ENCODE data around the gene PIPOX. TPM values are rescaled to one million over a fixed set of nuclear protein-coding genes. Genes with fewer than 3 reads are reported as not detected.
"Not testable (repeated sequence)": the region's sequence is repeated elsewhere in the genome, so short reads cannot be mapped to it uniquely, and the experiment has no call there.

Gene PIPOX
- total RNA-seq, 1 donor from 2014 or later = 1.5 TPM

DNA sequence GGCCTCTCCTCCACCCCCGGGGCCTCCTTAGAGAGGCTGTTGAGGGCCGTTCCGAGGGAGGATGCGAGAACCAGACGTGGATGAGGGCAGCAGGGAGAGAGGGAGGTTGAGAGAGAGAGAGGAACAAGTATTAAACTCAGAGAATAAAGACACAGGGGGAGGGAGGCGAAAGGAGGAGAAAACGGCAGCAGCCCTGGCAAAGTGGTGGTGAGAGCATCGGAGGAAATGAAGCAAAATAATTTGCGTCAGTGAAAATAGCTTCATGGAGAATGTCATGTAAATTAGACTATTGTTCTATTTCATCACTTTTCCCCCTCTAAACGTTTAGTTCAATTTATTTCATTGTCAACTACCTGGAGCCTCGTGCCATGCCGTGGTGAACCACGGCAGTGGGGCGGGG, 38.0 kb downstream of the PIPOX start:
- Mint-ChIP-seq H3K4me3 (ENCODE audit: unreplicated experiment) (no peak overlapping the region), H3K27ac (ENCODE audit: unreplicated experiment) (no peak overlapping the region), H3K9me3 (ENCODE audit: low read depth) (no peaks in the 10 kb centered on the region), H3K27me3 (ENCODE audit: low read depth) (no peaks in the 10 kb centered on the region), H3K4me1 (ENCODE audit: low read depth) (peaks cover 22% of the 10 kb centered on the region), H3K36me3 (ENCODE audit: low read depth) (peaks cover 23% of the 10 kb centered on the region)
- no peak for DNase-seq (ENCODE audit: low spot score)
- TF ChIP-seq, protein P1, sequence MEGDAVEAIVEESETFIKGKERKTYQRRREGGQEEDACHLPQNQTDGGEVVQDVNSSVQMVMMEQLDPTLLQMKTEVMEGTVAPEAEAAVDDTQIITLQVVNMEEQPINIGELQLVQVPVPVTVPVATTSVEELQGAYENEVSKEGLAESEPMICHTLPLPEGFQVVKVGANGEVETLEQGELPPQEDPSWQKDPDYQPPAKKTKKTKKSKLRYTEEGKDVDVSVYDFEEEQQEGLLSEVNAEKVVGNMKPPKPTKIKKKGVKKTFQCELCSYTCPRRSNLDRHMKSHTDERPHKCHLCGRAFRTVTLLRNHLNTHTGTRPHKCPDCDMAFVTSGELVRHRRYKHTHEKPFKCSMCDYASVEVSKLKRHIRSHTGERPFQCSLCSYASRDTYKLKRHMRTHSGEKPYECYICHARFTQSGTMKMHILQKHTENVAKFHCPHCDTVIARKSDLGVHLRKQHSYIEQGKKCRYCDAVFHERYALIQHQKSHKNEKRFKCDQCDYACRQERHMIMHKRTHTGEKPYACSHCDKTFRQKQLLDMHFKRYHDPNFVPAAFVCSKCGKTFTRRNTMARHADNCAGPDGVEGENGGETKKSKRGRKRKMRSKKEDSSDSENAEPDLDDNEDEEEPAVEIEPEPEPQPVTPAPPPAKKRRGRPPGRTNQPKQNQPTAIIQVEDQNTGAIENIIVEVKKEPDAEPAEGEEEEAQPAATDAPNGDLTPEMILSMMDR (IDR thresholded peaks at IDR 0.05) = no peak

DNA sequence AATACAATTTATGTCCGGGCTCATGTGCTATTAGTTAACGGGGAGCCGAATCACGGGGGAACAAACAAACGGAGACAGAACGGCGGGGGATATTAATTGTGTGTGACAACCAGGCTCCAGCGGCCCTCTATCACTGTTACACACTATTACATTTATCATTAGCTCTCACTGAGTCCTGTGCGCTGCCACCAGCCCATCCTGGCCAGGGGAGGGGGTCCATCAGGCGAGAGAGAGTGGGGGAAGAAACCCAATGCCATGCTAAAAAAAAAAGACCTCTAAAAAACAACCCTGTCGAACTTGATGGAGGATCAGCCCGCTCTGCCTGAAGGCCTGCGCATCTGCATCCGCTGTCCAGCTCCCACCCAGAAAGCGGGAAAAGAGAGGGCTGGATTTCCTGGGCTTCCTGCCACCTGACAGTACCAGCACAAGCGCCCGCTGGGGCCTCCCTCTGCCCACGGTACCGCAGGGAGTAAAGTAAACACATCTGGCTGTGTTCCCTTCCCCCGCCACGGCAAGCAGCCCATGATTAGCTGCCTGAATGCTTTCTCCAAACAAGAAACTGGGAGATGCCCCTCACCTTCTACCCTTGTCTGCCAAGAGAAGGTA, 41.7 kb downstream of the PIPOX start:
- no peak overlapping the region for H3K27ac Mint-ChIP-seq (ENCODE audit: unreplicated experiment)
- TF ChIP-seq, protein P1 (IDR thresholded peaks at IDR 0.05) = no peak

DNA sequence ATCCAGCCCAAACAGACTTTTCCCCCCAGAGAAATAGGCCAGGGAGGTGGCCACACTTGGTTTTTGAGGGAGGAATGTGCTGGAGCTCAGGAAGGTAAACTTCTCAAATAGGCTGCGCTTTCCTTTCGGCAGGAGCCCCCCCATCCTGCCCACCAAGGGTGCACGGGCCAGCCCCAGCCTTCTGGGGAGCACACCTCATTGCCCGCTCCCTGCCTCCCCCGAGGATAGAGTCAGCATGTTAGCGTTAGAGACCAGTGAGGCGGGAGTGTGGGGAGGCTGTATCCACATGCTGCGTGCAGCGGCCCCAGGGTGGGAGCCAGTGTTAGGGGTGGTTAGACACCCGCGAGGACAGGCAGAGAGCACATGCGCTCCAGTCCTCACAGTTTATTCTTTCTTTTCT, 42.3 kb downstream of the PIPOX start:
- Mint-ChIP-seq H3K4me1 (ENCODE audit: low read depth) (peaks cover 13% of the 10 kb centered on the region), H3K9me3 (ENCODE audit: low read depth) (no peaks in the 10 kb centered on the region), H3K27me3 (ENCODE audit: low read depth) (no peaks in the 10 kb centered on the region), H3K36me3 (ENCODE audit: low read depth) (peaks cover 34% of the 10 kb centered on the region), H3K27ac (ENCODE audit: unreplicated experiment) (no peak overlapping the region), H3K4me3 (ENCODE audit: unreplicated experiment) (no peak overlapping the region)
- no peak for DNase-seq (ENCODE audit: low spot score)
- TF ChIP-seq, protein P1 (IDR thresholded peaks at IDR 0.05) = no peak

More for the DNA sequence above, 41.7 kb downstream of the PIPOX start:
- H3K27me3 Mint-ChIP-seq (ENCODE audit: low read depth) = no peaks in the 10 kb centered on the region
- H3K4me3 Mint-ChIP-seq (ENCODE audit: unreplicated experiment) = no peak overlapping the region
- peaks cover 34% of the 10 kb centered on the region for H3K36me3 Mint-ChIP-seq (ENCODE audit: low read depth)
- H3K4me1 Mint-ChIP-seq (ENCODE audit: low read depth) = peaks cover 13% of the 10 kb centered on the region
- no peak for DNase-seq (ENCODE audit: low spot score)
- H3K9me3 Mint-ChIP-seq (ENCODE audit: low read depth) = no peaks in the 10 kb centered on the region

DNA sequence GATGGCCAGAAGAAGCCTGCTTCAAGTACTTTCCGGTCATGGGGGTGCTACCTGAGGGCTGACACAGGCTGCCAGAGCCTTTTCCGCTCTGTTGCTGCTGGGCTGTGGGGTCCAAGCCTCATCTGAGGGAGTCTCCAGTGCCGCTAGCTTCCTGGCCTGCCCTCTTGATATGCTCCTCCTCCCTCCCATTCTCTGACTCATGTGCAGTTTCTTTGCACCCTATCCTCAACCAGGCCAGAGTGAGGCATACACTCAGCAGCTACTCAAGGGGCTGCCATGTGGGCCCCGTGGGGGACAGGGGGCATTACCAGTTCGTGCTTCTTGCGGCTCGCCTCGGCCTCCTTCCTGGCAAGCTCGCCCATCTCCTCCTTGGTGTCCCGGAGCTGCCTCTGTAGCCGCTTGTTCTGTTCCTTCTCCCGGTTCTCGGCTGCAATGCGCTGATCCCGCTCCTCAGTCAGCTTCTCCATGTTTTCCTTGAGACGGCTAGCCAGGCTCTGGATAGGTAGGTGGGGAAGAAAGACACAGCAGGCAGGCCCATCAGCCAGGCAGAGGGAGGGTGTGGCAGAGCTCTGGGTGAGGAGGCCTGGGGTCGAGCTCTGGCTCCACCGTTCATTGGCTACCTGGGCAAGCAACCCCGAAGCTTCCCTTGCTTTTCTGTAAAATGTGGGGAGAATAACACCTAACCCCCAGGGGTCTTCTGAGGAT, 43.8 kb downstream of the PIPOX start:
- TF ChIP-seq, protein P1 (IDR thresholded peaks at IDR 0.05) = no peak
- H3K4me1 Mint-ChIP-seq (ENCODE audit: low read depth) = peaks cover 13% of the 10 kb centered on the region
- H3K9me3 Mint-ChIP-seq (ENCODE audit: low read depth) = no peaks in the 10 kb centered on the region
- DNase-seq (ENCODE audit: low spot score) = no peak
- H3K27ac Mint-ChIP-seq (ENCODE audit: unreplicated experiment) = no peak overlapping the region
- H3K4me3 Mint-ChIP-seq (ENCODE audit: unreplicated experiment) = no peak overlapping the region
- H3K36me3 Mint-ChIP-seq (ENCODE audit: low read depth) = peaks cover 27% of the 10 kb centered on the region
- no peaks in the 10 kb centered on the region for H3K27me3 Mint-ChIP-seq (ENCODE audit: low read depth)

DNA sequence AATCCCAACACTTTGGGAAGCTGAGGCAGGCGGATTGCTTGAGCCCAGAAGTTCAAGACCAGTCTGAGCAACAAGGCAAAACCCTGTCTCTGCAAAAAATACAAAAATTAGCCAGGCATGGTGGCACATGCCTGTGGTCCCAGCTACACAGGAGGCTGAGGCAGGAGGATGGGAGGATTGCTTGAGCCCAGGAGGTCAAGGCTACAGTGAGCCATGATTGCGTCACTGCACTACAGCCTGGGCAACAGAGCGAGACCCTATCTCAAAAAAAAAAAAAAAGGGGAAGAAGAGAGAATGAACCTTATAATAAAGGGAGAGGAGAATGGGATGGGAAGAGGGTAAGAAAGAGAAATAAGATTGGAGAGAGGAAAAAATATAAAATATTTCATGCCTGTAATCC, 45.8 kb downstream of the PIPOX start:
- not testable (repeated sequence) for H3K27me3 Mint-ChIP-seq (ENCODE audit: low read depth); H3K4me3 Mint-ChIP-seq (ENCODE audit: unreplicated experiment); DNase-seq (ENCODE audit: low spot score); H3K9me3 Mint-ChIP-seq (ENCODE audit: low read depth); H3K27ac Mint-ChIP-seq (ENCODE audit: unreplicated experiment)
- Mint-ChIP-seq H3K4me1 (ENCODE audit: low read depth) (peaks cover 13% of the 10 kb centered on the region), H3K36me3 (ENCODE audit: low read depth) (peaks cover 32% of the 10 kb centered on the region)
